ENCODE measurements around the gene RAB3B.

The RAB3B gene

GRCh38 chr1:51916587-51917405 lies 73.7 kb downstream of the RAB3B start:
- Mint-ChIP-seq H3K4me3 (no peak overlapping the region), H3K36me3 (ENCODE audit: low read depth) (peaks cover 5% of the 10 kb centered on the region), H3K9me3 (no peaks in the 10 kb centered on the region), H3K27ac (no peak overlapping the region), H3K4me1 (peaks cover 18% of the 10 kb centered on the region), H3K27me3 (ENCODE audit: low read depth, poor library complexity) (no peaks in the 10 kb centered on the region)
- DNase-seq = no peak
- TF ChIP-seq CTCF (IDR thresholded peaks at IDR 0.05) = no peak

- no peak for DNase-seq
- Mint-ChIP-seq H3K4me3 (no peak overlapping the region), H3K27ac (no peak overlapping the region), H3K4me1 (peaks cover 9% of the 10 kb centered on the region), H3K36me3 (ENCODE audit: low read depth) (peaks cover 5% of the 10 kb centered on the region), H3K27me3 (ENCODE audit: low read depth, poor library complexity) (peaks cover 6% of the 10 kb centered on the region), H3K9me3 (no peaks in the 10 kb centered on the region)
- no peak for TF ChIP-seq CTCF (IDR thresholded peaks at IDR 0.05)
Observed at GRCh38 chr1:51915951-51916350, 74.5 kb downstream of the RAB3B start.

GRCh38 chr1:51912881-51913280 lies 77.6 kb downstream of the RAB3B start:
- no peaks in the 10 kb centered on the region for H3K9me3 Mint-ChIP-seq
- no peaks in the 10 kb centered on the region for H3K36me3 Mint-ChIP-seq (ENCODE audit: low read depth)
- no peak overlapping the region for H3K27ac Mint-ChIP-seq
- peaks cover 6% of the 10 kb centered on the region for H3K27me3 Mint-ChIP-seq (ENCODE audit: low read depth, poor library complexity)
- H3K4me3 Mint-ChIP-seq = no peak overlapping the region
- DNase-seq = no peak
- no peak for TF ChIP-seq CTCF (IDR thresholded peaks at IDR 0.05)
- peaks cover 9% of the 10 kb centered on the region for H3K4me1 Mint-ChIP-seq

- peak; percentile 8 for DNase-seq
- no peaks in the 10 kb centered on the region for H3K36me3 Mint-ChIP-seq (ENCODE audit: low read depth)
- no peak overlapping the region for H3K27ac Mint-ChIP-seq
- H3K4me3 Mint-ChIP-seq = no peak overlapping the region
- H3K27me3 Mint-ChIP-seq (ENCODE audit: low read depth, poor library complexity) = peaks cover 20% of the 10 kb centered on the region
- peaks cover 14% of the 10 kb centered on the region for H3K4me1 Mint-ChIP-seq
- no peak for TF ChIP-seq CTCF (IDR thresholded peaks at IDR 0.05)
- peaks cover 12% of the 10 kb centered on the region for H3K9me3 Mint-ChIP-seq
Observed at GRCh38 chr1:51910221-51911000, 80.1 kb downstream of the RAB3B start.

- Mint-ChIP-seq H3K4me1 (peaks cover 14% of the 10 kb centered on the region), H3K27ac (no peak overlapping the region), H3K27me3 (ENCODE audit: low read depth, poor library complexity) (peaks cover 28% of the 10 kb centered on the region), H3K4me3 (no peak overlapping the region), H3K9me3 (peaks cover 12% of the 10 kb centered on the region), H3K36me3 (ENCODE audit: low read depth) (no peaks in the 10 kb centered on the region)
- no peak for DNase-seq
- no peak for TF ChIP-seq CTCF (IDR thresholded peaks at IDR 0.05)
Observed at GRCh38 chr1:51908499-51908898, 82.0 kb downstream of the RAB3B start.
